Activated naive CD4-positive, alpha-beta T cell treated with anti-CD3 and anti-CD28 coated beads for 36 hours (primary cell): ENCODE results near the gene GARIN5A. TPM values are rescaled to one million over a fixed set of nuclear protein-coding genes. Genes with fewer than 3 reads are reported as not detected.

Experiments used
- CTCF ChIA-PET: fragments of 350-600 bp; sonication (Branson Sonifier 250); formaldehyde crosslinking; loops from one replicate; lab custom pipeline; 2021; ENCODE audit warnings: antibody characterized with exemption; lab: Charles Lee
- DNase-seq: peaks from one replicate; pipeline ENCODE4 v3.0.0-alpha.2; 2020
- H3K27ac Mint-ChIP-seq: one replicate; pipeline ENCODE4 v1.8.0; 2021; ENCODE audit warnings: mild to moderate bottlenecking, mixed read lengths
- H3K27me3 Mint-ChIP-seq: one replicate; pipeline ENCODE4 v1.8.0; 2021; ENCODE audit warnings: low read depth, mixed read lengths
- H3K36me3 Mint-ChIP-seq: one replicate; pipeline ENCODE4 v1.8.0; 2021; ENCODE audit warnings: low read depth, mixed read lengths
- H3K4me1 Mint-ChIP-seq: one replicate; pipeline ENCODE4 v1.8.0; 2021; ENCODE audit warnings: low read depth, mixed read lengths
- H3K4me3 Mint-ChIP-seq: one replicate; pipeline ENCODE4 v1.8.0; 2021; ENCODE audit warnings: mild to moderate bottlenecking, moderate library complexity, mixed read lengths
- H3K9me3 Mint-ChIP-seq: one replicate; pipeline ENCODE4 v1.8.0; 2021; ENCODE audit warnings: mixed read lengths
- intact Hi-C: fragments of 100-400 bp; cut with micrococcal nuclease; formaldehyde crosslinking; loops from one replicate; pipeline ENCODE4 v1.15.1; 2023
- total RNA-seq, 2 experiments: library from RNA; stranded (reverse); gene quantifications; one replicate each; pipeline ENCODE4 v1.2.3, GENCODE V29; 2021

GARIN5A gene
- total RNA-seq, 2 experiments from 2014 or later, result 0.57 TPM; not detected in 1

GRCh38 chr19:50467566-50467965 lies 9.1 kb downstream of the GARIN5A start:
- CTCF ChIA-PET, result no interaction called here
- Mint-ChIP-seq H3K4me1 (no peaks in the 10 kb centered on the region), H3K27me3 (peaks cover 2% of the 10 kb centered on the region), H3K4me3 (no peak overlapping the region), H3K36me3 (no peaks in the 10 kb centered on the region), H3K9me3 (no peaks in the 10 kb centered on the region), H3K27ac (no peak overlapping the region)
- intact Hi-C loops, result loop anchor here (10.0 kb wide), 1 partner anchor 213 kb away; no protein-coding TSS in a partner anchor
- no peak for DNase-seq

- intact Hi-C loops, result loop anchor here (10.0 kb wide), 1 partner anchor 212 kb away; no protein-coding TSS in a partner anchor
- no peak overlapping the region for H3K27ac Mint-ChIP-seq
- CTCF ChIA-PET, result interaction anchor here (0.6 kb wide), 1 partner anchor 19 kb away, joined by 3 read pairs; no protein-coding TSS in a partner anchor
- no peaks in the 10 kb centered on the region for H3K9me3 Mint-ChIP-seq
- no peaks in the 10 kb centered on the region for H3K4me1 Mint-ChIP-seq
- H3K27me3 Mint-ChIP-seq, result peaks cover 8% of the 10 kb centered on the region
- H3K36me3 Mint-ChIP-seq, result no peaks in the 10 kb centered on the region
- DNase-seq, result no peak
- H3K4me3 Mint-ChIP-seq, result no peak overlapping the region
Observed at GRCh38 chr19:50466706-50467039, 10.0 kb downstream of the GARIN5A start.

GRCh38 chr19:50465986-50466705 lies 10.5 kb downstream of the GARIN5A start:
- H3K4me1 Mint-ChIP-seq, result peaks cover 3% of the 10 kb centered on the region
- no peaks in the 10 kb centered on the region for H3K36me3 Mint-ChIP-seq
- no peak overlapping the region for H3K27ac Mint-ChIP-seq
- no peaks in the 10 kb centered on the region for H3K9me3 Mint-ChIP-seq
- intact Hi-C loops, result loop anchor here (10.0 kb wide), 1 partner anchor 211 kb away; no protein-coding TSS in a partner anchor
- H3K4me3 Mint-ChIP-seq, result no peak overlapping the region
- CTCF ChIA-PET, result interaction anchor here (0.6 to 1.5 kb wide), 2 partner anchors 18 to 90 kb away, joined by 3 read pairs; no protein-coding TSS in a partner anchor
- H3K27me3 Mint-ChIP-seq, result peaks cover 12% of the 10 kb centered on the region
- no peak for DNase-seq

- CTCF ChIA-PET, result interaction anchor here (1.5 kb wide), 1 partner anchor 91 kb away, joined by 3 read pairs; no protein-coding TSS in a partner anchor
- intact Hi-C loops, result loop anchor here (10.0 kb wide), 1 partner anchor 210 kb away; no protein-coding TSS in a partner anchor
- Mint-ChIP-seq H3K27me3 (peaks cover 18% of the 10 kb centered on the region), H3K4me3 (no peak overlapping the region), H3K27ac (no peak overlapping the region), H3K9me3 (no peaks in the 10 kb centered on the region), H3K4me1 (peaks cover 10% of the 10 kb centered on the region), H3K36me3 (no peaks in the 10 kb centered on the region)
- DNase-seq, result no peak
Observed at GRCh38 chr19:50465000-50465399, 11.6 kb downstream of the GARIN5A start.

GRCh38 chr19:50464348-50464747 lies 12.3 kb downstream of the GARIN5A start:
- Mint-ChIP-seq H3K4me1 (peaks cover 15% of the 10 kb centered on the region), H3K4me3 (no peak overlapping the region), H3K36me3 (no peaks in the 10 kb centered on the region), H3K9me3 (no peaks in the 10 kb centered on the region), H3K27me3 (peaks cover 22% of the 10 kb centered on the region), H3K27ac (no peak overlapping the region)
- intact Hi-C loops, result loop anchor here (10.0 kb wide), 1 partner anchor 210 kb away; no protein-coding TSS in a partner anchor
- CTCF ChIA-PET, result interaction anchor here (0.6 to 1.5 kb wide), 3 partner anchors 92 to 318 kb away, joined by 3 to 4 read pairs (median 4); no protein-coding TSS in a partner anchor
- no peak for DNase-seq

- Mint-ChIP-seq H3K9me3 (no peaks in the 10 kb centered on the region), H3K36me3 (no peaks in the 10 kb centered on the region), H3K4me3 (no peak overlapping the region), H3K27ac (no peak overlapping the region), H3K4me1 (peaks cover 15% of the 10 kb centered on the region), H3K27me3 (peaks cover 25% of the 10 kb centered on the region)
- intact Hi-C loops, result loop anchor here (10.0 kb wide), 1 partner anchor 208 kb away; no protein-coding TSS in a partner anchor
- no peak for DNase-seq
- CTCF ChIA-PET, result interaction anchor here (0.9 to 1.1 kb wide), 3 partner anchors 11 to 105 kb away, joined by 3 to 9 read pairs (median 4); no protein-coding TSS in a partner anchor
Observed at GRCh38 chr19:50462970-50463369, 13.7 kb downstream of the GARIN5A start.

GRCh38 chr19:50461066-50461875 lies 15.4 kb downstream of the GARIN5A start:
- no peaks in the 10 kb centered on the region for H3K36me3 Mint-ChIP-seq
- CTCF ChIA-PET, result interaction anchor here (0.6 to 1.9 kb wide), 13 partner anchors 11 to 190 kb away, joined by 3 to 11 read pairs (median 4); partner anchors contain the start of gene NR1H2
- peaks cover 15% of the 10 kb centered on the region for H3K4me1 Mint-ChIP-seq
- intact Hi-C loops, result loop anchor here (1.0 to 10.0 kb wide), 3 partner anchors 93 to 206 kb away; no protein-coding TSS in a partner anchor
- H3K27me3 Mint-ChIP-seq, result peaks cover 33% of the 10 kb centered on the region
- H3K27ac Mint-ChIP-seq, result no peak overlapping the region
- H3K9me3 Mint-ChIP-seq, result no peaks in the 10 kb centered on the region
- peak; percentile 78 for DNase-seq
- H3K4me3 Mint-ChIP-seq, result no peak overlapping the region

- H3K4me1 Mint-ChIP-seq, result peaks cover 15% of the 10 kb centered on the region
- intact Hi-C loops, result loop anchor here (10.0 kb wide), 1 partner anchor 205 kb away; no protein-coding TSS in a partner anchor
Observed at GRCh38 chr19:50460161-50460765, 16.4 kb downstream of the GARIN5A start.

GRCh38 chr19:50459638-50460037 lies 17.0 kb downstream of the GARIN5A start:
- H3K4me1 Mint-ChIP-seq, result peaks cover 15% of the 10 kb centered on the region
- H3K4me3 Mint-ChIP-seq, result no peak overlapping the region
- peaks cover 33% of the 10 kb centered on the region for H3K27me3 Mint-ChIP-seq
- no peaks in the 10 kb centered on the region for H3K36me3 Mint-ChIP-seq
- DNase-seq, result no peak
- H3K27ac Mint-ChIP-seq, result no peak overlapping the region
- no peaks in the 10 kb centered on the region for H3K9me3 Mint-ChIP-seq
- intact Hi-C loops, result loop anchor here (10.0 kb wide), 1 partner anchor 205 kb away; no protein-coding TSS in a partner anchor
- CTCF ChIA-PET, result interaction anchor here (1.6 to 1.9 kb wide), 3 partner anchors 9 to 102 kb away, joined by 4 to 11 read pairs (median 11); no protein-coding TSS in a partner anchor

More at GRCh38 chr19:50460161-50460765, 16.4 kb downstream of the GARIN5A start:
- no peaks in the 10 kb centered on the region for H3K9me3 Mint-ChIP-seq
- H3K27ac Mint-ChIP-seq, result no peak overlapping the region
- DNase-seq, result peak; percentile 34
- CTCF ChIA-PET, result interaction anchor here (0.6 to 1.9 kb wide), 14 partner anchors 10 to 189 kb away, joined by 3 to 11 read pairs (median 4); partner anchors contain the start of gene NR1H2
- no peak overlapping the region for H3K4me3 Mint-ChIP-seq
- peaks cover 33% of the 10 kb centered on the region for H3K27me3 Mint-ChIP-seq
- no peaks in the 10 kb centered on the region for H3K36me3 Mint-ChIP-seq

- Mint-ChIP-seq H3K27me3 (peaks cover 33% of the 10 kb centered on the region), H3K27ac (no peak overlapping the region), H3K9me3 (no peaks in the 10 kb centered on the region), H3K4me1 (peaks cover 15% of the 10 kb centered on the region), H3K36me3 (no peaks in the 10 kb centered on the region), H3K4me3 (no peak overlapping the region)
- CTCF ChIA-PET, result no interaction called here
- no peak for DNase-seq
- intact Hi-C loops, result no loop called here
Observed at GRCh38 chr19:50459067-50459456, 17.6 kb downstream of the GARIN5A start.

- Mint-ChIP-seq H3K27me3 (peaks cover 33% of the 10 kb centered on the region), H3K27ac (no peak overlapping the region), H3K9me3 (no peaks in the 10 kb centered on the region), H3K4me3 (no peak overlapping the region), H3K36me3 (no peaks in the 10 kb centered on the region), H3K4me1 (peaks cover 15% of the 10 kb centered on the region)
- CTCF ChIA-PET, result interaction anchor here (0.8 kb wide), 1 partner anchor 101 kb away, joined by 5 read pairs; no protein-coding TSS in a partner anchor
- DNase-seq, result no peak
- intact Hi-C loops, result no loop called here
Observed at GRCh38 chr19:50458396-50459066, 18.1 kb downstream of the GARIN5A start.
